HAP-1 (cell line): ENCODE data around the gene NUP62.

Source experiments
- DNase-seq, 2 experiments: peaks; one replicate each; pipeline ENCODE4 v3.0.0-alpha.2; 2016 to 2020; ENCODE audit warnings: low spot score in 2 of 2
- H3K27me3 ChIP-seq: fragments of 250-450 bp; sonication (Bioruptor Pico); 2 replicates; pipeline ENCODE4 v1.5.1; 2020; ENCODE audit warnings: low read depth, mild to moderate bottlenecking, moderate library complexity
- H3K36me3 ChIP-seq: fragments of 250-450 bp; sonication (Bioruptor Pico); replicated peaks from 2 replicates; pipeline ENCODE4 v1.5.1; 2020; ENCODE audit warnings: mild to moderate bottlenecking
- H3K4me1 ChIP-seq: fragments of 250-450 bp; sonication (Bioruptor Pico); 2 replicates; pipeline ENCODE4 v1.5.1; 2020; ENCODE audit warnings: mild to moderate bottlenecking
- H3K4me3 ChIP-seq: fragments of 250-450 bp; sonication (Bioruptor Pico); 2 replicates; pipeline ENCODE4 v1.5.1; 2020; ENCODE audit warnings: mild to moderate bottlenecking, moderate library complexity
- H3K9me3 ChIP-seq: fragments of 250-450 bp; sonication (Bioruptor Pico); 2 replicates; pipeline ENCODE4 v1.5.1; 2020; ENCODE audit warnings: mild to moderate bottlenecking, moderate library complexity
- in situ Hi-C: fragments of 300-500 bp; cut with MboI; formaldehyde crosslinking; loops from 3 replicates; pipeline ENCODE4 v1.14.3; 2020; ENCODE audit warnings: low sequenced_read_pairs, inconsistent platforms, mixed read lengths

NUP62 gene

DNA sequence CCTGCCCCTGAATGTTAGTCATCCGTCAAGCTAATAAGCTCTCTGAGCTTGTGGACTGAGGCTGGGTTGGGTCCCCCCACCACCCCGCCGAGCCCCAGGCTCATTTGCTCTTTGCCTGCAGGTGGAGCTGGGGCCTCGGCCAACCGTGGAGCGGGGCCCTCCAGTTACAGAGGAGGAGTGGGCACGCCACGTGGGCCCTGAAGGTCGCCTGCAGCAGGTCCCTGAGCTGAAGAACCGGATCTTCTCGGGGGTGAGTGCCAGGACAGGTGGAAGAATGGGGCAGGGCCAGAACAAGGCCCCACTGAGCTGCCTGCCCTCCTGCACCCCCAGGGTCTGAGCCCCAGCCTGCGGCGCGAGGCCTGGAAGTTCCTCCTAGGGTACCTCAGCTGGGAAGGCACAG is 46.7 kb downstream of the NUP62 start:
- Histone ChIP-seq H3K4me3 (no peak overlapping the region), H3K4me1 (peaks cover 5% of the 10 kb centered on the region), H3K27me3 (no peaks in the 10 kb centered on the region), H3K36me3 (peaks cover 42% of the 10 kb centered on the region), H3K9me3 (no peaks in the 10 kb centered on the region)
- in situ Hi-C loops: no loop called here
- DNase-seq: no peak

DNA sequence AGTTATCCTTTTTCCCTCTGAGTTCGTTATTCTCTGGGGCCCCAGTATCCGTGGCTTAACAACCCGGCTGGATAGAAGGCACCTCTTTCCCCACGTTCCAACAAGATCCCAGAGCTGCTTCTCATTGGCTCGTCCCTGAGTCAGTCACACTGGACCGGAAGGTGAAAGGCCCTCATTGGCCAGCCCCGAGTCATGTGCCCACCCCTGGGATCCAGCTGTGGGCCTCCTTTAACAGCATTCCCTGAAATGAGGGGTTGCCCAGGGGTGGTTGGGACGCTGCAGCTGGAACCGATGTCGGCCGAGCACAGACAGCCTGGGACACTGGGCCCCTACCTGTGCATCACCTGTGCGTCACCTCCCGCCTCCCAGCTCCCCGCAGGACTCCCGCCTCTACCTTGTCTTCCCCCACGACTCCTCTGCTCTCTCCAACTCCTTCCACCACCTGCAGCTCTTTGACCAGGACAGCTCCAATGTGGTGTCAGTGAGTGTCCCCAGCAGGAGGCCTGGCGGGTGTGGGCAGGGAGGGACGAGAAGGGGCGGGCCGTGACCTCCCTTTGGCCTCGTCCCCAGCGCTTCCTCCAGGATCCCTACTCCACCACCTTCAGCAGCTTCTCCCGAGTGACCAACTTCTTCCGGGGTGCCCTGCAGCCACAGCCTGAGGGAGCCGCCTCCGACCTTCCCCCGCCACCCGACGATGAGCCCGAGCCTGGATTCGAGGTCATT is 47.5 kb downstream of the NUP62 start:
- peaks cover 42% of the 10 kb centered on the region for H3K36me3 ChIP-seq
- DNase-seq: no peak
- H3K27me3 ChIP-seq: no peaks in the 10 kb centered on the region
- no peaks in the 10 kb centered on the region for H3K9me3 ChIP-seq
- peaks cover 5% of the 10 kb centered on the region for H3K4me1 ChIP-seq
- in situ Hi-C loops: no loop called here
- no peak overlapping the region for H3K4me3 ChIP-seq

DNA sequence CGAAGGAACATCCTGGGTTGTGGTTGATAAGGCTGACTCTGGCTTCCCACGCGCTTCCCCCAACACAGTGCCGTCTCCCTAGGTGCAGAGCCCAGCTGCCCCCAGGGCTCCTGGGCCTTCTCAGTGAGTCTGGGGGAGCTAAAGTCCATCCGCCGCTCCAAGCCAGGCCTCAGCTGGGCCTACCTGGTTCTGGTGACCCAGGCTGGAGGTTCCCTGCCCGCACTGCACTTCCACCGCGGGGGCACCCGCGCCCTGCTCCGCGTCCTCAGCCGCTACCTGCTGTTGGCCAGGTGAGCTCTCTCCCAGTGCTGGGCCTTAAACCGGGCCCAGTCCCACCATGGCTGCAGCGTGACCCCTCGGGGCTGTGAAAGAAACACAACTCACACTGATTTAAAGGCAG is 48.1 kb downstream of the NUP62 start:
- peaks cover 42% of the 10 kb centered on the region for H3K36me3 ChIP-seq
- in situ Hi-C loops: no loop called here
- no peaks in the 10 kb centered on the region for H3K27me3 ChIP-seq
- no peak overlapping the region for H3K4me3 ChIP-seq
- H3K4me1 ChIP-seq: peaks cover 5% of the 10 kb centered on the region
- no peak for DNase-seq
- H3K9me3 ChIP-seq: no peaks in the 10 kb centered on the region

DNA sequence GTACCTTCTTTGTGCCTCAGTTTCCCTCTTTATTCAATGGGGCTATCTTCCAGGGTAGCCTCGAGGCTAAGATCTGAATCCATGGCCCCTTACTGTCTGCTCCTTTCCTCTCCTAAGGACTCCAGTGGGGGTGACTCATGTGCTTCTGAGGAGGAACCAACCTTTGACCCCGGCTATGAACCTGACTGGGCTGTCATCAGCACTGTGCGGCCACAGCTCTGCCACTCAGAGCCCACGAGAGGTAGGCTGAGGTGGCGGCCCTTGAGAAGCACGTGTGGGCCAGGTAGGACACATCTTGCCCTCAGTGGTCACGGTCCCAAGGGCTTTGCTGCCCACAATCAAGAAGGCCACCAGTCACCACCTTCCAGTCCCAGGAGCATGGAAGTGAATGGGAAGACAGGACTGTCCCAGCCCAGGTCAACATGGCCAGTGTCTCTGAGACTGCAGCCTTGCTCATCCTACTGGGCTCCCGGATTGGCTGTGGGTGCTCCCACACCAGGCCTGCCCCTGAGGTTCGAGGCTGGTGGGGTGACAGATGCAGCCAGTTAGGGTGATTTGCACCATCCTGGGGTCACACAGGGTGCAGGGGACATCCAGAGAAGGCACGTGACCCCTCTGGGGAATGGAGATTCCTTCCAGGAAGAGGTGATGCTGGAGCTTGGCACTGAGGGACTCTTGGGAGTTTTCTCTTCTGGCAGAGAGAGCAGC is 49.0 kb downstream of the NUP62 start:
- Histone ChIP-seq H3K9me3 (no peaks in the 10 kb centered on the region), H3K4me3 (no peak overlapping the region), H3K4me1 (peaks cover 5% of the 10 kb centered on the region), H3K36me3 (peaks cover 42% of the 10 kb centered on the region), H3K27me3 (no peaks in the 10 kb centered on the region)
- in situ Hi-C loops: no loop called here
- DNase-seq: no peak

DNA sequence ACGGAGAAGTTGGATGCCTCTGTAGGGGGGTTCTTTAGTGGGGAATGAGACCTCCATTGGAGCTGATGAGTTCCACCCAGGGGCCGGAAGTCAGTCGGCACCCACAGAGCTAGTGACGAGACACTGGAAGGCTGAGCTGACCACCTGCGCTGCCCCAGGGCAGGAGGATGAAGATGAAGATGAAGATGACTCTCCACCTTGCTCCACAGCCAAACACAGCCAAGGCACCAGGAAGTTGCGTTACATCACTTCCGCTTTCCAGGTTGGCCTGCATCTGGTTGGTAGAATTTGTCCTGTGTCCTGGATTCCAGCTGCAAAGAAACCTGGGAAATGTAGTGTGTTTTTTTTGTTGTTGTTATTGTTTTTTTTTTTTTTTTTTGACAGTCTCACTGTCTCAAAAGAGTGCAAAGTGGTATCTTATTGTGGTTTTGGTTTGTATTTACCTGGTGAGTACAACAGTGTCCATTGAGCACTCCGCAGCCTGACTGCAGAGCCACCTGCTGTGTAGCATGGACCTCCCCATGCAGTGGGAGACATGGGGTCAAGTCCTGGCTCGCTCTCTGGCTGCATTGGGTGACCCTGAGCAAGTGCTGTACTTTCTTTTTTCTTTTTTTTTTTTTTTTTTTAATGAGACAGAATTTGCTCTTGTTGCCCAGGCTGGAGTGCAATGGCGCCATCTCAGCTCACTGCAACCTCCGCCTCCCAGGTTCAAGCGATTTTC is 49.9 kb downstream of the NUP62 start:
- H3K4me1 ChIP-seq: peaks cover 5% of the 10 kb centered on the region
- H3K9me3 ChIP-seq: no peaks in the 10 kb centered on the region
- H3K27me3 ChIP-seq: no peaks in the 10 kb centered on the region
- peaks cover 37% of the 10 kb centered on the region for H3K36me3 ChIP-seq
- DNase-seq: no peak
- in situ Hi-C loops: no loop called here
- H3K4me3 ChIP-seq: no peak overlapping the region

DNA sequence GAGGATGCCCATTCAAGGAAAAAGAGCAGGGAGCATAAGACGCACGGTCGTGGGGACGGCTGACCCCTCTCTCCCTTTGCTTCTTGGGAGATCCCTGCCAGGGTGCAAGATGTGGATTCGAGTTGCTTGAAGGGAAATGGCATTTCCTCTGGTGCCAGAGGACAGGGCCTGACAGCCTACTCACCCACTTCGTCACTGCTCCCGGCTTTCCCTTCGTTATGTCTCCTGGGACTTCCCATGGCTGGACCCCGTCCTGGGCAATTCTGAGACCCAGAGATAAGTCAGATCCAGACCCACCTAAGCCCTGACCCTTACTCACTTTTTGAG is 50.6 kb downstream of the NUP62 start:
- Histone ChIP-seq H3K4me3 (peak overlapping the region; percentile 99), H3K27me3 (no peaks in the 10 kb centered on the region), H3K4me1 (peaks cover 5% of the 10 kb centered on the region), H3K9me3 (no peaks in the 10 kb centered on the region), H3K36me3 (peaks cover 31% of the 10 kb centered on the region)
- no peak for DNase-seq
- in situ Hi-C loops: no loop called here

DNA sequence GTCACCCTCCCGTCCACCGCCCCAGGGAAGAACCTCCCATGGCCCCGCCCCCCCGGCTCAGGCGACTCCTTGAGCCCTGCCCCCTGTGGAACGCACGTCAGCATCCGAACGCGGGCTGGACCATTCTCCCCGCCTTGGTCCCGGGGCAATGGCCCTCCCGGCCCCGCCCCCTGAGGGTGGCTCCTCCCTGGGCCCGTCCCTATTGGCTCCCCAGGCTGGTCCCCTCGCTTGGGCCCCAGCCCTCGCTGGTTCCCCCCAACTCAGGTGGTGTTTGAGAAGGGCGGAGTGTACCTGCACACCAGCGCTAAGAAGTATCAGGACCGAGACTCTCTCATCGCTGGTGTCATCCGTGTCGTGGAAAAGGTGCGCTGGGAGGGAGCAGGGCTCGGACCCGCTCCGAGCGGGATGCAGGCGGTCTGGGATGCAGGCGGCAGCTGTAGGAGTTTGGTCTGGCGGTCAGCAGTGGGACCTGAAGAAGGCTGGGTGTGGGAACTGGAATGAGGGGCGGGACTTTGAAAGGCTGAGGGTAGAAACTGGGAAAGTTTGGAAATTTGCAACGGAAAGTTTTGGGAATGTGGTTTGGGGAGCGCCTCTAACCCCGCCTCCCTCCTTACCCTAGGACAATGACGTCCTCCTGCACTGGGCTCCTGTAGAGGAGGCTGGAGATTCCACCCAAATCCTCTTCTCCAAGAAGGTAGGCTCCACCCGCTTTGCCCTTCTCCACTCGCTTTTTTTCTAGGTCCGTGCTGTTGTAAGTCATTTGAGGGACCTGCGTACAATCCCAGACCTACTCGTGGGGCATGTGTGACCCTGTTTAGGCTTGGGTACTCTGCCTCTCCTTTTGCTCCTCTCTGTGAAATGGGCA is 51.2 kb downstream of the NUP62 start:
- H3K27me3 ChIP-seq: no peaks in the 10 kb centered on the region
- DNase-seq: peak; percentile 91 to 99
- peaks cover 28% of the 10 kb centered on the region for H3K36me3 ChIP-seq

DNA sequence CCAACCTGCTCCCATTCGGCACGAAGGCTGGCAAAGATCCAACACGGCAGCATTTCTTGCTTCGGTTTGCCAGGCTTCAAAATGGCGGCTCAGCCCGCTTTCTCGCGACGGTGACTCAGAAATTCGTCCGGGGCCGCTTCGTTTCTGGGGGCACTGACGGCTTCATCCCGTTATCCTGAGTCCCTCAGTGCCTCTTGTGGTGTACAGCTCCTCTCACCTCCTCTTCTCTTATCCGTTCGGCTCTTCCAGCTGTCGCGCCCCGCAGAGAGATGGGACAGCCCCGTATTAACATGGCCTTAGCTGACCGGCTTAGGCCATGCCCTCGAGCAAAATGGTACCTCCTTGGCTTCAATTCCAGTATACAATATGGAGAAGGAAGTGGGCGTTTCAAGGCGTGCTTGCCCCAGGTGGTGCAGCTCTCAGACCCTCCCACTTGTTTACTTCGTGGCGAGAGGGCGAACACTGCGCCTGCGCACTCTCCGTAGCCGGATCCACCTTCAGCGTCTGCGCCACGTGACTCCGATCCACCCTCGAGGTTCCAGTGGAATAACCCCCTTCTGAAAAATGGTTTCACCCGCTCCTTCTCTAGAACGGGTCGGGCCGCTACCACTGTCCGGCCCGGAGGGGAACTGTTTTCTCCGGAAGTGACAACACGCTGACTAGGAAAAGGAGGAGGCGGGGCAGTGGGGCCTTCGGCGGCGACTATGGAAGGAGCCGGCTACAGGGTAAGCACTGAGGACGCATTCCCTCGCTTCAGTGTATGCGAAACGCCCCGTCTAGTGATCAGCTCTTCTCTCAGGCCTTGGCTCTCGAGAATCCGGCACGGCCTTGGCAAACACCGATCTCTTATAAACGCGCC is 52.1 kb downstream of the NUP62 start, which contains the start of the genes AKT1S1 and TBC1D17:
Gene AKT1S1, minus strand, starts transcription at position 336 of the 859 bp plus-strand sequence. CDS start 4,060 bp downstream, outside the sequence.
Gene TBC1D17, plus strand, starts transcription at position 683 of the 859 bp plus-strand sequence. Its CDS starts 22 bp downstream, at position 705.
- no peaks in the 10 kb centered on the region for H3K27me3 ChIP-seq
- in situ Hi-C loops: no loop called here
- peak; percentile 99 for DNase-seq
- peaks cover 5% of the 10 kb centered on the region for H3K4me1 ChIP-seq
- H3K9me3 ChIP-seq: no peaks in the 10 kb centered on the region
- H3K36me3 ChIP-seq: peaks cover 20% of the 10 kb centered on the region
- peak within 1 kb of the TSS; percentile 99 for H3K4me3 ChIP-seq

More for the DNA sequence above, 51.2 kb downstream of the NUP62 start:
- Histone ChIP-seq H3K4me3 (peak overlapping the region; percentile 99), H3K4me1 (peaks cover 5% of the 10 kb centered on the region), H3K9me3 (no peaks in the 10 kb centered on the region)
- in situ Hi-C loops: no loop called here

DNA sequence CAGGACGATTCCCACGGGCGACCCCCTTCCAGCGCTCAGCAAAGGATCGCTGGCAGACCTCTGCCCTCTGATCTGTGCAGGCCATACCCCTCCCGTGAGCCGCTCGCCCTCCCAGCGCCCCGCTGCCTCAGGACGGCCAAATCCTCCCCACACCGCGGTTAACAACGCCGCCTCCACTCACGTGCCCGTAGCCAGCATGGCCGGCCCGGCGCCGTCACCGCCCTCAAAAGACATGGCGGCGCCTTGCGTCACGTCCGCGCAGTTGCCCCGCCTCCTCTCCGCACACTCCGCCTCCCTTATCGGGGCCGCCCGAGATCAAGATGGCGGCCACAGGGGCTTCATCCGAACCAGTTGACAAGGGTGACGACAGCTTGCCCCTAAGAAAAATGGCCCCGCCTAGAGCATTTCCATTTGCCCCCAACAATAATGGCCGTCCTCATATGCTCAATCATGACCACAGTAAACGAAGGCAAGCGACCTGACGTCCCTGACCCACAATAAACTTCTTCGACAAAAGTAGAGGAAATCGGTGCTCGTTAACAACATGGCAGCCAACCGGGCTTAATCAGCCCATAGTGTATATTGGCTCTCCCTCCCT is 52.8 kb downstream of the NUP62 start:
- H3K4me1 ChIP-seq: peaks cover 5% of the 10 kb centered on the region
- no peaks in the 10 kb centered on the region for H3K27me3 ChIP-seq
- peaks cover 15% of the 10 kb centered on the region for H3K36me3 ChIP-seq
- peak; percentile 96 to 98 for DNase-seq
- in situ Hi-C loops: no loop called here
- H3K9me3 ChIP-seq: no peaks in the 10 kb centered on the region
- peak overlapping the region; percentile 99 for H3K4me3 ChIP-seq

DNA sequence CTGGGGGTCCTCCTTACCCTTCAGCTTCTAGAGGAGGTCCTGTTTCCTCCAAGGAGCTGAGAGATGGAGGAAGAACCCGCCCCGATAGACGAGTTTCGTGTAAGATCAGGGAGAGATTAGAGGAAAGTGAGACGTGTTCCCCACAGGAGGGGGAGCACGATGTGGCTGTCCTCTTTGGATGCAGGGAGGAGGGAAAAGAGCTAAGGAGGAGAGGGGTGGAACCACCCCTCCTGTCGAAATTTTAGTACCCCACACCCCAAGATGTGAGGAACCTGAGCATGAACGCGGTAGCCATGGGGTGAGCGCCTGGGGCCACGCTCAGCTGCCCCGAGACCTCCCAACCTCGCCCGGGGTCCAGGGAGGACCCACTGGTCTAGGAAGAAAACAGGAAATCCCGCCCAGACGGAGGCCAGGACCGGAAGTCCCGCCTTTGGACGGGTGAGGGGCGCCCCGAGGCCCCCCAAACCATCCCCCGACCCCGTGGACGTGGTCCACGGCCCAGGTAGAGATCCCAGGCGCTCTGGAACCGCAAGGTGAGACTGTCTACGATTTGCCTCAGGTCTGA is 53.4 kb downstream of the NUP62 start:
- Histone ChIP-seq H3K9me3 (no peaks in the 10 kb centered on the region), H3K36me3 (peaks cover 10% of the 10 kb centered on the region), H3K27me3 (no peaks in the 10 kb centered on the region), H3K4me3 (peak overlapping the region; percentile 99), H3K4me1 (peaks cover 5% of the 10 kb centered on the region)
- DNase-seq: peak in 1 of 2 experiments; percentile 78
- in situ Hi-C loops: no loop called here

DNA sequence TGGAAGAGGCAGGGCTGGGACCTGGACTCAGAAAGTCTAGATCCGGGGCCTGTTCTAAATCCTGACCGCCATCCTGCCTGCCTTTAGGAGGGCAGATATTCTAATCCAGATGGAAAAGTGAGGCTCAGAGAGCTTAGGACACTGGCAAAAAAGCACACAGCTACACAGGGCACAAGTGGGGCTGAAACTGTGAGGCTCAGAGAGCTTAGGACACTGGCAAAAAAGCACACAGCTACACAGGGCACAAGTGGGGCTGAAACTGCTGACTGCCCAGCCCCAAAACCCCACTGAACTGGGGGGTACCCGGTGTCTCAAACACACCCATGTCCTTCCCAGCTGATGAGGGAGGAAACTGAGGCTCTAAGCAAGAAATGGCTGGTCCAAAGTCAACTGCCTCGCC is 54.1 kb downstream of the NUP62 start:
- no peak for DNase-seq
- peaks cover 8% of the 10 kb centered on the region for H3K36me3 ChIP-seq
- H3K4me1 ChIP-seq: peaks cover 9% of the 10 kb centered on the region
- H3K27me3 ChIP-seq: no peaks in the 10 kb centered on the region
- peak overlapping the region; percentile 99 for H3K4me3 ChIP-seq
- H3K9me3 ChIP-seq: no peaks in the 10 kb centered on the region
- in situ Hi-C loops: no loop called here
